ENCODE results near the gene ZHX3. TPM values are rescaled to one million over a fixed set of nuclear protein-coding genes. Genes with fewer than 3 reads are reported as not detected.

The ZHX3 gene
- total RNA-seq, 1 experiment from 2014 or later, result 2.5 TPM

- Histone ChIP-seq H3K4me3 (ENCODE audit: insufficient read depth, low read depth, low read length) (no peak overlapping the region), H3K27me3 (ENCODE audit: control insufficient read depth, insufficient read depth, low read length) (no peaks in the 10 kb centered on the region), H3K36me3 (replicated peaks; ENCODE audit: control insufficient read depth, insufficient read depth, low read length) (no peaks in the 10 kb centered on the region)
- DNase-seq, result no peak
Observed at GRCh38 chr20:41145821-41146620, 171.5 kb downstream of the ZHX3 start.

GRCh38 chr20:41145317-41145716, 172.2 kb downstream of the ZHX3 start:
- H3K36me3 ChIP-seq (replicated peaks; ENCODE audit: control insufficient read depth, insufficient read depth, low read length), result peaks cover 2% of the 10 kb centered on the region; the same call in 1 of the 2 replicates

GRCh38 chr20:41143354-41143753, 174.2 kb downstream of the ZHX3 start:
- no peak for DNase-seq
- no peaks in the 10 kb centered on the region for H3K27me3 ChIP-seq (ENCODE audit: control insufficient read depth, insufficient read depth, low read length)
- peaks cover 4% of the 10 kb centered on the region for H3K36me3 ChIP-seq (replicated peaks; ENCODE audit: control insufficient read depth, insufficient read depth, low read length)
- no peak overlapping the region for H3K4me3 ChIP-seq (ENCODE audit: insufficient read depth, low read depth, low read length)

More at GRCh38 chr20:41145317-41145716, 172.2 kb downstream of the ZHX3 start:
- DNase-seq, result no peak
- no peaks in the 10 kb centered on the region for H3K27me3 ChIP-seq (ENCODE audit: control insufficient read depth, insufficient read depth, low read length)
- no peak overlapping the region for H3K4me3 ChIP-seq (ENCODE audit: insufficient read depth, low read depth, low read length)

- DNase-seq, result no peak
- Histone ChIP-seq H3K36me3 (replicated peaks; ENCODE audit: control insufficient read depth, insufficient read depth, low read length) (peaks cover 4% of the 10 kb centered on the region), H3K27me3 (ENCODE audit: control insufficient read depth, insufficient read depth, low read length) (no peaks in the 10 kb centered on the region), H3K4me3 (ENCODE audit: insufficient read depth, low read depth, low read length) (no peak overlapping the region)
Observed at GRCh38 chr20:41142919-41143318, 174.6 kb downstream of the ZHX3 start.

- Histone ChIP-seq H3K4me3 (ENCODE audit: insufficient read depth, low read depth, low read length) (no peak overlapping the region), H3K27me3 (ENCODE audit: control insufficient read depth, insufficient read depth, low read length) (no peaks in the 10 kb centered on the region), H3K36me3 (replicated peaks; ENCODE audit: control insufficient read depth, insufficient read depth, low read length) (peaks cover 4% of the 10 kb centered on the region)
- no peak for DNase-seq
Observed at GRCh38 chr20:41142245-41142644, 175.3 kb downstream of the ZHX3 start.

- no peaks in the 10 kb centered on the region for H3K27me3 ChIP-seq (ENCODE audit: control insufficient read depth, insufficient read depth, low read length)
- no peak overlapping the region for H3K4me3 ChIP-seq (ENCODE audit: insufficient read depth, low read depth, low read length)
- no peak for DNase-seq
- peaks cover 4% of the 10 kb centered on the region for H3K36me3 ChIP-seq (replicated peaks; ENCODE audit: control insufficient read depth, insufficient read depth, low read length)
Observed at GRCh38 chr20:41141153-41141815, 176.2 kb downstream of the ZHX3 start.

- no peak for DNase-seq
- H3K4me3 ChIP-seq (ENCODE audit: insufficient read depth, low read depth, low read length), result no peak overlapping the region
- H3K27me3 ChIP-seq (ENCODE audit: control insufficient read depth, insufficient read depth, low read length), result no peaks in the 10 kb centered on the region
- peaks cover 4% of the 10 kb centered on the region for H3K36me3 ChIP-seq (replicated peaks; ENCODE audit: control insufficient read depth, insufficient read depth, low read length)
Observed at GRCh38 chr20:41140226-41141133, 177.1 kb downstream of the ZHX3 start.

GRCh38 chr20:41139227-41140093, 178.1 kb downstream of the ZHX3 start:
- Histone ChIP-seq H3K27me3 (ENCODE audit: control insufficient read depth, insufficient read depth, low read length) (no peaks in the 10 kb centered on the region), H3K36me3 (replicated peaks; ENCODE audit: control insufficient read depth, insufficient read depth, low read length) (peaks cover 4% of the 10 kb centered on the region), H3K4me3 (ENCODE audit: insufficient read depth, low read depth, low read length) (no peak overlapping the region)
- no peak for DNase-seq

GRCh38 chr20:41138475-41139226, 178.9 kb downstream of the ZHX3 start:
- no peak for DNase-seq

GRCh38 chr20:41137614-41138474, 179.7 kb downstream of the ZHX3 start:
- peaks cover 4% of the 10 kb centered on the region for H3K36me3 ChIP-seq (replicated peaks; ENCODE audit: control insufficient read depth, insufficient read depth, low read length)
- no peaks in the 10 kb centered on the region for H3K27me3 ChIP-seq (ENCODE audit: control insufficient read depth, insufficient read depth, low read length)
- DNase-seq, result peak; percentile 98
- peak overlapping the region; percentile 85 for H3K4me3 ChIP-seq (ENCODE audit: insufficient read depth, low read depth, low read length)

More at GRCh38 chr20:41138475-41139226, 178.9 kb downstream of the ZHX3 start:
- H3K36me3 ChIP-seq (replicated peaks; ENCODE audit: control insufficient read depth, insufficient read depth, low read length), result peaks cover 4% of the 10 kb centered on the region
- H3K4me3 ChIP-seq (ENCODE audit: insufficient read depth, low read depth, low read length), result peak overlapping the region; percentile 85
- H3K27me3 ChIP-seq (ENCODE audit: control insufficient read depth, insufficient read depth, low read length), result no peaks in the 10 kb centered on the region

- Histone ChIP-seq H3K36me3 (replicated peaks; ENCODE audit: control insufficient read depth, insufficient read depth, low read length) (peaks cover 4% of the 10 kb centered on the region), H3K4me3 (ENCODE audit: insufficient read depth, low read depth, low read length) (peak within 1 kb of the TSS; percentile 85)
- DNase-seq, result peak; percentile 99
Observed at GRCh38 chr20:41136680-41137613, 180.6 kb downstream of the ZHX3 start, which contains the start of gene PLCG1. Gene PLCG1, plus strand, starts transcription at chr20:41137543. Its CDS starts 99 bp downstream, at chr20:41137642.

More at GRCh38 chr20:41136680-41137613, 180.6 kb downstream of the ZHX3 start, which contains the start of gene PLCG1:
- H3K27me3 ChIP-seq (ENCODE audit: control insufficient read depth, insufficient read depth, low read length), result no peaks in the 10 kb centered on the region
